HepG2 (cell line): Measurements from ENCODE around the gene RILP. TPM values are rescaled to one million over a fixed set of nuclear protein-coding genes. Genes with fewer than 3 reads are reported as not detected.

Experiments used
- ATF1 ChIP-seq: IDR thresholded peaks from 2 replicates; pipeline ENCODE4 v1.6.1; 2016; ENCODE audit warnings: mild to moderate bottlenecking, control low read depth
- ATRX ChIP-seq: sonication (generic); formaldehyde crosslinking; IDR thresholded peaks from 2 replicates; pipeline ENCODE4 v1.4.0; 2020; ENCODE audit warnings: missing genetic modification reagents, borderline replicate concordance
- CENPX ChIP-seq: sonication (generic); formaldehyde crosslinking; IDR thresholded peaks from 2 replicates; pipeline ENCODE4 v1.9.0; 2021; ENCODE audit warnings: mild to moderate bottlenecking, missing genetic modification reagents, moderate library complexity
- FOSL1 ChIP-seq: sonication (generic); formaldehyde crosslinking; IDR thresholded peaks from 2 replicates; pipeline ENCODE4 v1.9.0; 2021; ENCODE audit warnings: missing genetic modification reagents, borderline replicate concordance
- GABPA ChIP-seq, 2 experiments: IDR thresholded peaks; 2 replicates each; pipeline ENCODE4 v1.6.1; 2011 to 2016; ENCODE audit warnings: low read depth in 2 of 2, low read length in 1 of 2, missing biosample characterization in 1 of 2, missing genetic modification characterization in 1 of 2
- GMEB1 ChIP-seq: sonication (generic); formaldehyde crosslinking; IDR thresholded peaks from 2 replicates; pipeline ENCODE4 v1.5.1; 2020; ENCODE audit warnings: missing genetic modification reagents, mild to moderate bottlenecking, borderline replicate concordance
- GZF1 ChIP-seq: sonication (generic); formaldehyde crosslinking; IDR thresholded peaks from 2 replicates; pipeline ENCODE4 v1.5.1; 2020; ENCODE audit warnings: mild to moderate bottlenecking, missing genetic modification reagents
- IRF2 ChIP-seq: IDR thresholded peaks from 2 replicates; pipeline ENCODE4 v1.6.1; 2018; ENCODE audit warnings: missing genetic modification reagents, missing compliant biosample characterization
- ISX ChIP-seq: sonication (generic); formaldehyde crosslinking; conservative IDR thresholded peaks from 2 replicates; pipeline ENCODE4 v1.5.0; 2020; ENCODE audit warnings: missing genetic modification reagents
- JDP2 ChIP-seq: sonication (generic); formaldehyde crosslinking; IDR thresholded peaks from 2 replicates; pipeline ENCODE4 v1.8.1; 2022; ENCODE audit warnings: missing genetic modification reagents, borderline replicate concordance
- KDM4B ChIP-seq: sonication (generic); formaldehyde crosslinking; IDR thresholded peaks from 2 replicates; pipeline ENCODE4 v1.4.0; 2020; ENCODE audit warnings: missing genetic modification reagents
- MLLT10 ChIP-seq: sonication (generic); formaldehyde crosslinking; IDR thresholded peaks from 2 replicates; pipeline ENCODE4 v1.4.0; 2020; ENCODE audit warnings: missing genetic modification reagents
- NFE2L2 ChIP-seq: fragments of 150-350 bp; IDR thresholded peaks from 2 replicates; pipeline ENCODE4 v1.6.1; 2014; ENCODE audit warnings: low read length
- NR2F1 ChIP-seq, 2 experiments: fragments of 450-650 bp in 1 of 2; formaldehyde crosslinking in 1 of 2; IDR thresholded peaks; 2 replicates each; pipeline versions ENCODE4 v1.5.0 to v1.6.1; 2016 to 2020; ENCODE audit warnings: mild to moderate bottlenecking in 1 of 2, missing compliant biosample characterization in 1 of 2, missing genetic modification reagents in 1 of 2, moderate library complexity in 1 of 2
- NRL ChIP-seq: sonication (generic); formaldehyde crosslinking; IDR thresholded peaks from 2 replicates; pipeline ENCODE4 v1.5.0; 2020; ENCODE audit warnings: missing genetic modification reagents, mild to moderate bottlenecking, moderate library complexity, borderline replicate concordance
- ONECUT2 ChIP-seq: sonication (generic); formaldehyde crosslinking; IDR thresholded peaks from 2 replicates; pipeline ENCODE4 v1.4.0; 2020; ENCODE audit warnings: missing genetic modification reagents
- PCBP2 ChIP-seq: fragments of 200-400 bp; formaldehyde crosslinking; optimal IDR thresholded peaks from 2 replicates; pipeline ENCODE3; 2018; ENCODE audit warnings: low read length, low read depth; ENCODE audit not compliant: poor library complexity, severe bottlenecking
- SAP130 ChIP-seq: IDR thresholded peaks from 2 replicates; pipeline ENCODE4 v1.6.1; 2016; ENCODE audit warnings: low read depth
- SRY ChIP-seq: sonication (generic); formaldehyde crosslinking; IDR thresholded peaks from 2 replicates; pipeline ENCODE4 v1.8.0; 2022; ENCODE audit warnings: mild to moderate bottlenecking, missing genetic modification reagents
- TRIM24 ChIP-seq: sonication (generic); formaldehyde crosslinking; IDR thresholded peaks from 2 replicates; pipeline ENCODE4 v1.8.0; 2022; ENCODE audit warnings: mild to moderate bottlenecking, missing genetic modification reagents
- ZBTB4 ChIP-seq: sonication (generic); formaldehyde crosslinking; IDR thresholded peaks from 2 replicates; pipeline ENCODE4 v1.4.0; 2020; ENCODE audit warnings: missing genetic modification reagents, mild to moderate bottlenecking, borderline replicate concordance
- ZBTB42 ChIP-seq: sonication (generic); formaldehyde crosslinking; IDR thresholded peaks from 2 replicates; pipeline ENCODE4 v1.5.0; 2020; ENCODE audit warnings: mild to moderate bottlenecking, missing genetic modification reagents
- ZNF205 ChIP-seq: IDR thresholded peaks from 2 replicates; pipeline ENCODE4 v1.6.1; 2018; ENCODE audit warnings: missing biosample characterization, missing genetic modification reagents
- ZNF496 ChIP-seq: sonication (generic); formaldehyde crosslinking; IDR thresholded peaks from 2 replicates; pipeline ENCODE4 v1.8.1; 2023; ENCODE audit warnings: mild to moderate bottlenecking, moderate library complexity, missing genetic modification reagents; ENCODE audit not compliant: insufficient replicate concordance
- ZNF678 ChIP-seq: sonication (generic); formaldehyde crosslinking; IDR thresholded peaks from 2 replicates; pipeline ENCODE4 v1.4.0; 2020; ENCODE audit warnings: mild to moderate bottlenecking, missing genetic modification reagents
- ZNF740 ChIP-seq: sonication (generic); formaldehyde crosslinking; IDR thresholded peaks from 2 replicates; pipeline ENCODE4 v1.4.0; 2020; ENCODE audit warnings: missing genetic modification reagents
- ZNF841 ChIP-seq: sonication (generic); formaldehyde crosslinking; IDR thresholded peaks from 2 replicates; pipeline ENCODE4 v1.8.1; 2023; ENCODE audit warnings: missing genetic modification reagents, borderline replicate concordance
- ZSCAN22 ChIP-seq: sonication (generic); formaldehyde crosslinking; IDR thresholded peaks from 2 replicates; pipeline ENCODE4 v1.4.0; 2020; ENCODE audit warnings: mild to moderate bottlenecking, missing genetic modification reagents
- polyA plus RNA-seq, 8 experiments: library from polyadenylated mRNA; depleted of rRNA in 3 of 8; stranded (reverse) in 7 of 8; unstranded in 1 of 8; fragments of >200 nt; fragmentation: Illumina TruSeq in 4 of 8; extraction: Trizol in 4 of 8; gene quantifications; 2 replicates each; pipeline versions ENCODE4 v1.2.1 to v1.2.3, GENCODE V29; 2011 to 2016; ENCODE audit warnings: low read depth in 4 of 8, missing spikeins in 1 of 8, mixed read lengths in 1 of 8; ENCODE audit not compliant: insufficient read depth in 1 of 8
- total RNA-seq, 5 experiments: library from RNA; depleted of rRNA; stranded (reverse); fragments of >200 nt; fragmentation: Illumina TruSeq; extraction: Trizol; gene quantifications; 2 replicates each; pipeline ENCODE4 v1.2.3, GENCODE V29; 2016; ENCODE audit warnings: low read depth in 1 of 5

Gene RILP
- total and polyA plus RNA-seq, 2 of the 13 experiments (the other 11 are each of a cell fraction or from before 2014, with no cell fraction given): 6.6 to 8.1 TPM

- TF ChIP-seq ZNF740 (CRISPR knock-in tag) (no peak), NRL (CRISPR knock-in tag) (no peak), MLLT10 (no peak), ZSCAN22 (CRISPR knock-in tag) (no peak), ZNF841 (no peak), IRF2 (CRISPR knock-in tag) (peak; percentile 49; the same call in 1 of the 2 replicates), ZNF205 (CRISPR knock-in tag) (0 out of 2 replicates have a peak, but pooled peaks have one; percentile 56), ZNF678 (CRISPR knock-in tag) (no peak), GZF1 (CRISPR knock-in tag) (no peak), NFE2L2 (no peak), ISX (CRISPR knock-in tag) (no peak), TRIM24 (no peak), ATRX (CRISPR knock-in tag) (no peak), CENPX (no peak), GMEB1 (CRISPR knock-in tag) (no peak), NR2F1 (CRISPR knock-in tag; IDR thresholded peaks at IDR 0.05) (no peak), SRY (CRISPR knock-in tag) (no peak; the same call in 1 of the 2 replicates), KDM4B (0 out of 2 replicates have a peak, but pooled peaks have one; percentile 41), PCBP2 (no peak), ATF1 (CRISPR knock-in tag) (no peak), ONECUT2 (CRISPR knock-in tag) (no peak), ZBTB4 (no peak), GABPA (IDR thresholded peaks at IDR 0.05; ENCODE audit: low read depth, low read length) (no peak), GABPA (CRISPR knock-in tag; IDR thresholded peaks at IDR 0.05; ENCODE audit: low read depth) (peak; percentile 65), JDP2 (no peak), FOSL1 (CRISPR knock-in tag) (no peak), ZBTB42 (CRISPR knock-in tag) (no peak), ZNF496 (CRISPR knock-in tag) (no peak), SAP130 (CRISPR knock-in tag) (peak; percentile 95)
These were observed at the start of gene RILP (continued) for GRCh38 chr17:1649844-1650501.
